SIG-M5 treated with dmso at 0.1 percent for 504 hours (cell line): Measurements from ENCODE around the gene TSPY2.
"Not testable (repeated sequence)": the region's sequence is repeated elsewhere in the genome, so short reads cannot be mapped to it uniquely, and the experiment has no call there.

ENCODE experiments used
- DNase-seq: peaks from one replicate; lab custom pipeline; 2025; ENCODE audit not compliant: unreplicated experiment; lab: John Stamatoyannopoulos, UW

TSPY2 gene, protein sequence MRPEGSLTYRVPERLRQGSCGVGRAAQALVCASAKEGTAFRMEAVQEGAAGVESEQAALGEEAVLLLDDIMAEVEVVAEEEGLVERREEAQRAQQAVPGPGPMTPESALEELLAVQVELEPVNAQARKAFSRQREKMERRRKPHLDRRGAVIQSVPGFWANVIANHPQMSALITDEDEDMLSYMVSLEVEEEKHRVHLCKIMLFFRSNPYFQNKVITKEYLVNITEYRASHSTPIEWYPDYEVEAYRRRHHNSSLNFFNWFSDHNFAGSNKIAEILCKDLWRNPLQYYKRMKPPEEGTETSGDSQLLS

DNA sequence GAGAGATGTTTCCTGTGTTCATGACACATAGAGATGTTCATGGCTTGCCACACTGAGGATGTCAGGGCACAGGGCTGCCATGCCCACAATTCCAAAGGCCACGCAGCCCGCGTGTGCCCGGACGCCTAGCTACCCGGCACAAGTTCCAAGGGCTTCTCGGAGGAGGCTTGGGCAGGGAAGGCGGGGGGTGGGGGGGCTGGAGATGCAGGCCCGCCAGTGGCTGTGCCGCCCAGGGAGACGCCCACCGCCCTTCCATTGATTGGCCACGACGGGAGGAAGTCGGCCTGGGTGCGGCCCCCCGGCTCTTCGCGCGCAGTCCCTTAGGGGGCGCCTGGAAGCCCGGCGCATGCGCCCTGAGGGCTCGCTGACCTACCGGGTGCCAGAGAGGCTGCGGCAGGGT, at the start of gene TSPY2:
Gene TSPY2 (plus strand): TSS at position 301 of the 400 bp plus-strand sequence. CDS start 46 bp downstream, at position 347.
- DNase-seq: not testable (repeated sequence)

DNA sequence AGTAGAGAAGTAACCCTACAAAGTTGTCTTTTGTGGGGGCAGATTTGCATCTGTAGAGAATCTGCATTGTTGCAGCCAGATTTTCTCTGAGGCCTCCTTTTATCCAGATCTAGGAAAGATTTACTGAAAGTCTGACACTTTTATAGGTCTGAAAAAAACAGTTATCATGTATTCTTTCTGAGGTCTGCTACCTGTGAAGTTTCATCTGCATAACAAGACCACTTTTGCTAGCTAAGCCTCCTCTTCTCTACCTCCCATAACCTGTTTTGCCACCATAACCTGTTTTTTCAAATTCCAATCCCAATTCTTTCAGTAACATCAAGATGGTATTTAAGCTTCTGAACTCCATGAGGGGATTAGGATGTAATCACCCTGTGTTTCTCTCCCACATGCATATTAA, 36.5 kb upstream of the TSPY2 start:
- DNase-seq: not testable (repeated sequence)

DNA sequence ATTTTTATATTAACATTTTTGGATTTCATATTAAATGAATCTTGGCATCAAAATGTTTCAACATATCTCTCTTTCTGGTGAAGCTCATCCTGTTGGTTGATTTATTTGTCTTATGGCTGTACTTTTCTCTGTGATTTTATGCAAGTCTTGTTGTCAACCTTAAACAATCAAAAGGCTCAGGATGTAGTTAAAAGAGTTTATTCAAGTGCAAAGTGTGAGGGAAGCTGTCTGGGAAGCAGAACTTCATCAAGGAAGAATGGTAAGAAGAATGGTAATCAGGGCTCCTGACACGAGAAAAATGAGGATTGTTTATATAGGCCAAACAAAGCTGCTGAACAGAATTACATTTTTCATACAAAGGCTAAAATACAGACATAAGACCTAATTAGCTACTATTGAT, 29.0 kb upstream of the TSPY2 start:
- DNase-seq: not testable (repeated sequence)

DNA sequence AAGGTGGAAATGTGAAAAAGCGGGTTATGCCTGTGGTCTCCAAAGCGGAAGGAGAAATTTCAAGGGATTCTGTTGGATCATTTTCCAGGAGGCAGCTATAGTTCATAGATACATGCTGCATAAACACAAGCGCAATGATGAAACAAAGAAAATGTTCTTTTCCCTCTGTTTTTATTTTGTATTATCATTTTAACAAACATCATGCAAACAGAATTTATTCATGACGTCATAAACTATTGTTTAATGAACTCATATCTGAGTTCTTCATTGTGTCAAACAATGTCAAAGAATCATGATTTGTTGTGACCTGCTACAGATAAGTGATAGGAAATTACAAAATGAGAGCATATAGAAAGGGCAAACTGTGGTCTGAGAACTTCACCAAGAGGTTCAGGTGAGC, 23.8 kb downstream of the TSPY2 start:
- not testable (repeated sequence) for DNase-seq
